Activated naive CD4-positive, alpha-beta T cell treated with anti-CD3 and anti-CD28 coated beads for 36 hours (primary cell): ENCODE data around the gene STK16. TPM values are rescaled to one million over a fixed set of nuclear protein-coding genes. Genes with fewer than 3 reads are reported as not detected.
A peak's percentile ranks its signal among the peaks of the same experiment; 100 is the strongest.

ENCODE experiments used
- CTCF ChIA-PET: fragments of 350-600 bp; sonication (Branson Sonifier 250); formaldehyde crosslinking; loops from one replicate; lab custom pipeline; 2021; ENCODE audit warnings: antibody characterized with exemption; lab: Charles Lee
- DNase-seq: peaks from one replicate; pipeline ENCODE4 v3.0.0-alpha.2; 2020
- H3K27ac Mint-ChIP-seq: one replicate; pipeline ENCODE4 v1.8.0; 2021; ENCODE audit warnings: mild to moderate bottlenecking, mixed read lengths
- H3K27me3 Mint-ChIP-seq: one replicate; pipeline ENCODE4 v1.8.0; 2021; ENCODE audit warnings: low read depth, mixed read lengths
- H3K36me3 Mint-ChIP-seq: one replicate; pipeline ENCODE4 v1.8.0; 2021; ENCODE audit warnings: low read depth, mixed read lengths
- H3K4me1 Mint-ChIP-seq: one replicate; pipeline ENCODE4 v1.8.0; 2021; ENCODE audit warnings: low read depth, mixed read lengths
- H3K4me3 Mint-ChIP-seq: one replicate; pipeline ENCODE4 v1.8.0; 2021; ENCODE audit warnings: mild to moderate bottlenecking, moderate library complexity, mixed read lengths
- H3K9me3 Mint-ChIP-seq: one replicate; pipeline ENCODE4 v1.8.0; 2021; ENCODE audit warnings: mixed read lengths
- intact Hi-C: fragments of 100-400 bp; cut with micrococcal nuclease; formaldehyde crosslinking; loops from one replicate; pipeline ENCODE4 v1.15.1; 2023
- total RNA-seq, 2 experiments: library from RNA; stranded (reverse); gene quantifications; one replicate each; pipeline ENCODE4 v1.2.3, GENCODE V29; 2021

The STK16 gene
- total RNA-seq, 2 experiments from 2014 or later, result 33.7 to 35.5 TPM

GRCh38 chr2:219216535-219216915 is 28.8 kb upstream of the STK16 start:
- no peak overlapping the region for H3K4me3 Mint-ChIP-seq
- H3K27ac Mint-ChIP-seq, result no peak overlapping the region
- no peaks in the 10 kb centered on the region for H3K9me3 Mint-ChIP-seq
- H3K36me3 Mint-ChIP-seq, result peaks cover 18% of the 10 kb centered on the region
- intact Hi-C loops, result no loop called here
- no peaks in the 10 kb centered on the region for H3K27me3 Mint-ChIP-seq
- no peak for DNase-seq
- peaks cover 25% of the 10 kb centered on the region for H3K4me1 Mint-ChIP-seq
- CTCF ChIA-PET, result interaction anchor here (0.6 to 1.7 kb wide), 7 partner anchors 12 to 990 kb away, joined by 3 to 5 read pairs (median 3); no protein-coding TSS in a partner anchor

GRCh38 chr2:219218217-219218731 is 27.0 kb upstream of the STK16 start:
- DNase-seq, result peak; percentile 22
- H3K4me3 Mint-ChIP-seq, result peak overlapping the region; percentile 78
- H3K27ac Mint-ChIP-seq, result peak overlapping the region; percentile 56
- peaks cover 19% of the 10 kb centered on the region for H3K36me3 Mint-ChIP-seq
- peaks cover 25% of the 10 kb centered on the region for H3K4me1 Mint-ChIP-seq
- CTCF ChIA-PET, result interaction anchor here (0.9 to 1.4 kb wide), 5 partner anchors 29 to 75 kb away, joined by 3 to 5 read pairs (median 4); no protein-coding TSS in a partner anchor
- no peaks in the 10 kb centered on the region for H3K27me3 Mint-ChIP-seq
- no peaks in the 10 kb centered on the region for H3K9me3 Mint-ChIP-seq
- intact Hi-C loops, result loop anchor here (1.0 to 2.0 kb wide), 3 partner anchors 11 to 169 kb away; partner anchors contain the start of genes ANKZF1, ATG9A and DNPEP

- peaks cover 24% of the 10 kb centered on the region for H3K36me3 Mint-ChIP-seq
- H3K4me3 Mint-ChIP-seq, result peak within 1 kb of the TSS; percentile 78
- H3K4me1 Mint-ChIP-seq, result peaks cover 25% of the 10 kb centered on the region
- peak within 1 kb of the TSS; percentile 56 for H3K27ac Mint-ChIP-seq
- no peaks in the 10 kb centered on the region for H3K27me3 Mint-ChIP-seq
- CTCF ChIA-PET, result interaction anchor here (0.9 to 1.4 kb wide), 4 partner anchors 10 to 74 kb away, joined by 3 to 4 read pairs (median 4); partner anchors contain the start of gene ATG9A
- H3K9me3 Mint-ChIP-seq, result no peaks in the 10 kb centered on the region
- DNase-seq, result peak; percentile 89
- intact Hi-C loops, result loop anchor here (1.0 to 2.0 kb wide), 8 partner anchors 10 to 168 kb away; partner anchors contain the start of genes ANKZF1, ATG9A, DNAJB2 and DNPEP
These were observed 26.3 kb upstream of the STK16 start, which contains the start of gene ABCB6 for GRCh38 chr2:219218732-219219701. ABCB6 (minus strand) TSS chr2:219218958; CDS start chr2:219218673, 285 bp downstream.

- intact Hi-C loops, result loop anchor here (1.0 to 10.0 kb wide), 7 partner anchors 13 to 505 kb away; partner anchors contain the start of genes DNAJB2, DNPEP, GLB1L and STK16
- Mint-ChIP-seq H3K9me3 (no peaks in the 10 kb centered on the region), H3K27me3 (no peaks in the 10 kb centered on the region), H3K4me1 (peaks cover 25% of the 10 kb centered on the region), H3K4me3 (no peak overlapping the region), H3K27ac (no peak overlapping the region), H3K36me3 (peaks cover 27% of the 10 kb centered on the region)
- DNase-seq, result no peak
- CTCF ChIA-PET, result no interaction called here
These were observed 25.3 kb upstream of the STK16 start for GRCh38 chr2:219219784-219220532.

DNA sequence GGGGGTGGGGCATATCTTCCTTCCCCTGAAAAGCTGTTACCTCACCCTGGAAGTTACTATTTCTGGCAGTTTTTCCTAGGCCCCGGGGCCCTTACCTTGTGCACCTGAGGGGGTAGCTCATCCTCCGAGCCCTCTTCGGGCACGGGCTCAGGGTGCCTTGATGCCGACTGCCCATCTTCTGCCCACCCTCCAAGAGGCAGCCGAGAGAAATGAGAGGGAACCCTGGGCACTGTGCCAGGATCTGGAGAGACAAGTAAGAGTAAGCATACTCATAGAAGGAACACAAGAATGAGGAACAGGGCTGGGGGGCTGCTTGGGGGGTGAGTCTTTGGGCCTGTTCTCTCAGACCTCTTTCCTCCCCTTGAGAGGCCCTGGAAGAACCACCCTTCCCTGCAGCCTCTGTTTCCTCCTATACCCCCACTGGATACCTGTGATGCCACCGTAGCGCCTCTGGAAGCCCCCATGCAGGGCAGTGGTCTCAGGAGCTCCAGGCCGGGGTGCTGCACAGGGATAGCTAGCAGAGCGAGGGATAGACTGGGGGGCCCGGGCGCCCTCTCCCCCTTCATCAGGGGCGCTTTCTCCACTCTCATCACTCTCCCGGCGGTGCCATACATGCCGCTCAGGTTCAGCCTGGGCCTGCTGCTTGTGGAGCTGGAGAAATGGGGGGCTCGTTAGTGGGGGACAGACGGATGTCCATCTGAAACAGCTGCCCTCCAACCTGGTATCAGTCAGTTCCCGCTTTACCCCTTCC is 24.5 kb upstream of the STK16 start:
- CTCF ChIA-PET, result no interaction called here
- H3K9me3 Mint-ChIP-seq, result no peaks in the 10 kb centered on the region
- peaks cover 31% of the 10 kb centered on the region for H3K36me3 Mint-ChIP-seq
- H3K27me3 Mint-ChIP-seq, result no peaks in the 10 kb centered on the region
- H3K4me1 Mint-ChIP-seq, result peaks cover 25% of the 10 kb centered on the region
- DNase-seq, result no peak
- no peak overlapping the region for H3K4me3 Mint-ChIP-seq
- no peak overlapping the region for H3K27ac Mint-ChIP-seq
- intact Hi-C loops, result loop anchor here (10.0 kb wide), 1 partner anchor 506 kb away; the partner anchor contains the start of gene TTLL4

- CTCF ChIA-PET, result interaction anchor here (1.1 kb wide), 1 partner anchor 74 kb away, joined by 3 read pairs; no protein-coding TSS in a partner anchor
- H3K36me3 Mint-ChIP-seq, result peaks cover 32% of the 10 kb centered on the region
These were observed 23.2 kb upstream of the STK16 start for GRCh38 chr2:219221957-219222518.

DNA sequence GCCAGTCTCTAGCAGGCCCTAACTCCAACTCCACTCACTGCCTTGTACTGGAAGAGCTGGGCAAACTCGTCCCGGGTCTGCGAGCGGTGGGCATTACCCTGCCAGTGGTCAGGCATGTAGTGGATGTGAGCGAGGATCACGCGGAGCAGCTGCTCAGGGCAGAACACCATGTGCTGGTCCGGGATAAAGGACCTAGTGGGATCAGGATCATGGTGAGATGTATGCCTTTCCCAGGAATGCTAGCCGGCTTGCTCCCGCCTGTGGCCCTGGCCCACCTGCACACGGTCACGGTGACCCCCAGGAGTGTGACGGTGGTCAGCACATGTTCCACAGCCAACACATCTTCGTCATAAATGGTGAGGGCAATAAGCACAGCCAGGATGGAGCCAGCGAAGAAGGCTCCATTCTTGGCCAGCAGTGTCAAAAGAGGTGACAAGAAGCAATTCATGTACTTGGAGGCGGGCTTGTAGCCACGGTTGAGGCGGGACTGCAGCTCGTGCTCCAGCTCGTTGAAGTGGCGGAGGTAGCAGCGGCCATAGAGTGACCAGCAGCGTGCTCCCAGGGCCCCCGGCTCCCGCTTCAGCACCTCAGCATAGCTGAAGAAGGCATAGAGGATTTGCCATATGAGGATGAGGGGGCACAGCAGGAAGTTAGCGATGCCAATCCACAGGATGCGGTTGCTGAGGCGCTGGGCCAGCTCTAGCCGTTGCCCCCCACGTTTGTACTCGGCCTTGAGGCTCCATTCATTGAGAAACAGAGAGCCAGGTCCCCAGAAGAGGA is 21.3 kb upstream of the STK16 start:
- no peaks in the 10 kb centered on the region for H3K27me3 Mint-ChIP-seq
- CTCF ChIA-PET, result interaction anchor here (1.0 to 1.2 kb wide), 2 partner anchors 64 to 71 kb away, joined by 3 to 5 read pairs; no protein-coding TSS in a partner anchor
- no peak for DNase-seq
- peaks cover 22% of the 10 kb centered on the region for H3K4me1 Mint-ChIP-seq
- intact Hi-C loops, result loop anchor here (10.0 kb wide), 1 partner anchor 509 kb away; the partner anchor contains the start of gene TTLL4
- H3K27ac Mint-ChIP-seq, result no peak overlapping the region
- H3K36me3 Mint-ChIP-seq, result peaks cover 34% of the 10 kb centered on the region
- no peak overlapping the region for H3K4me3 Mint-ChIP-seq
- H3K9me3 Mint-ChIP-seq, result no peaks in the 10 kb centered on the region

More at GRCh38 chr2:219221957-219222518, 23.2 kb upstream of the STK16 start:
- DNase-seq, result no peak
- peaks cover 15% of the 10 kb centered on the region for H3K4me1 Mint-ChIP-seq
- H3K9me3 Mint-ChIP-seq, result no peaks in the 10 kb centered on the region
- no peak overlapping the region for H3K4me3 Mint-ChIP-seq
- intact Hi-C loops, result loop anchor here (10.0 kb wide), 1 partner anchor 507 kb away; the partner anchor contains the start of gene TTLL4
- no peaks in the 10 kb centered on the region for H3K27me3 Mint-ChIP-seq
- H3K27ac Mint-ChIP-seq, result no peak overlapping the region

GRCh38 chr2:219225350-219225749 is 19.9 kb upstream of the STK16 start:
- CTCF ChIA-PET, result no interaction called here
- Mint-ChIP-seq H3K27me3 (no peaks in the 10 kb centered on the region), H3K4me1 (peaks cover 20% of the 10 kb centered on the region), H3K36me3 (peaks cover 34% of the 10 kb centered on the region), H3K4me3 (no peak overlapping the region), H3K27ac (no peak overlapping the region), H3K9me3 (no peaks in the 10 kb centered on the region)
- no peak for DNase-seq
- intact Hi-C loops, result loop anchor here (10.0 kb wide), 1 partner anchor 511 kb away; the partner anchor contains the start of gene TTLL4

DNA sequence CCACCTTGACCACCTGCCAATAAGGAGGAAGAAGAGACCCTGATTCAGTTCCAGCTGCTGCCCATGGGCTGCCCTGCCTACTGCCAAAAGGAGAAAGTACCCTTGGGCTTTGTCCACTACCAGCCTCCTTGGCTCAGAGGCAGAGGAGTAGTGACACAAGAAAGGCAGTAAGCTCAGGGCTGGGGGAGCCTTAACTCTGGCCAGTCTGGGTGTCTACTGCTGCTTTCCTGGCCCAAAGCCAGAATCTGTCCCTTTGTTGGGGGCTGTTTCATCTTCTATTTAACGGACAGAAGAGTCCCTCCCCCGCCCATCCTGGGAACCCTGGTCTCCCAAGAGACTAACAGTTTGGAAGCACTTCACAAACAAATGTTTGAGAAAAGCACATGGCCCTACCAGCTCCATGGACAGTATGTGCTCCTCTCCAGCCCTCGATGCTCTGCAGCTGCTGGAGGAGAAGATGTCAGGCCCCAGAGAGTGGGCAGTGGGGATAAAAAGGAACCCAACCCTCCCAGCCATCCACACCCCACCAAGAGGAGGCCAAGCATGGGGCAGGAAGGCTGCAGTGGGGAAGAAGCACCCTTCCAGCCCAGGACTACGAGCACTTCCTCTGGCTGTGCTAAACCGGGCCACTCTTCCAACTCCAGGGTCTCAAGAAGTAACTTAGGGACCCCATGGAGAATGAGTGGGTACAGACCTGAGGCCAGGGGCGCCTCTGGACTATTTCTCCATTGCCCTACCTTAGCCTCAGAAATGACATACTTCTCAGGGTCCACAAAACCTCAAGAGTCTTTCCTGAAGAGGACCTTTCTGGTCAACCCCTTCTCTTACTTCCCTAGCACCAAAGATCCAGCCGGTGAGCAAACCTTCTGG is 17.0 kb upstream of the STK16 start:
- H3K4me1 Mint-ChIP-seq, result peaks cover 38% of the 10 kb centered on the region
- no peak for DNase-seq
- peak overlapping the region; percentile 96 for H3K4me3 Mint-ChIP-seq
- H3K9me3 Mint-ChIP-seq, result no peaks in the 10 kb centered on the region
- CTCF ChIA-PET, result interaction anchor here (0.8 to 2.2 kb wide), 5 partner anchors 9 to 67 kb away, joined by 3 to 8 read pairs (median 3); partner anchors contain the start of genes ABCB6, GLB1L and STK16
- no peaks in the 10 kb centered on the region for H3K27me3 Mint-ChIP-seq
- intact Hi-C loops, result loop anchor here (10.0 kb wide), 1 partner anchor 513 kb away; the partner anchor contains the start of gene TTLL4
- peaks cover 42% of the 10 kb centered on the region for H3K36me3 Mint-ChIP-seq
- peak overlapping the region; percentile 53 for H3K27ac Mint-ChIP-seq
